Hematopoietic multipotent progenitor cell (in vitro differentiated cells): Measurements from ENCODE around the gene MTG1. TPM values are rescaled to one million over a fixed set of nuclear protein-coding genes. Genes with fewer than 3 reads are reported as not detected.

Experiments used
- DNase-seq, 3 donors: peaks; one replicate each; pipeline ENCODE4 v3.0.0-alpha.2; 2011 to 2015; ENCODE audit warnings: low read depth in 2 of 3, low spot score in 2 of 3
- total RNA-seq: library from RNA; depleted of rRNA; stranded (reverse); fragments of >200 nt; gene quantifications from one replicate; pipeline ENCODE4 v1.2.3, GENCODE V29; 2012

Gene MTG1
- total RNA-seq = 35.8 TPM

- peak; percentile 87 to 89 (median 89) for DNase-seq
Measured at GRCh38 chr10:133394064-133394663, at the start of gene MTG1. Gene MTG1 (plus strand): TSS chr10:133394157. CDS start chr10:133394221, 64 bp downstream.

GRCh38 chr10:133344236-133344635 lies 49.7 kb upstream of the MTG1 start:
- DNase-seq = no peak

GRCh38 chr10:133346413-133346812 lies 47.5 kb upstream of the MTG1 start:
- no peak for DNase-seq

- DNase-seq = no peak
Measured at GRCh38 chr10:133347710-133348517, 46.0 kb upstream of the MTG1 start.

- no peak for DNase-seq
Measured at GRCh38 chr10:133349160-133349568, 44.8 kb upstream of the MTG1 start.

- DNase-seq = no peak
Measured at GRCh38 chr10:133349577-133350011, 44.4 kb upstream of the MTG1 start.

- no peak for DNase-seq
Measured at GRCh38 chr10:133350283-133350949, 43.5 kb upstream of the MTG1 start.

- DNase-seq = no peak
Measured at GRCh38 chr10:133350950-133351329, 43.0 kb upstream of the MTG1 start.

GRCh38 chr10:133351408-133352318 lies 42.3 kb upstream of the MTG1 start:
- no peak for DNase-seq

- no peak for DNase-seq
Measured at GRCh38 chr10:133353202-133353959, 40.6 kb upstream of the MTG1 start.

GRCh38 chr10:133353988-133354605 lies 39.9 kb upstream of the MTG1 start:
- no peak for DNase-seq

GRCh38 chr10:133354672-133355240 lies 39.2 kb upstream of the MTG1 start:
- DNase-seq = no peak

- DNase-seq = no peak
Measured at GRCh38 chr10:133355266-133355665, 38.7 kb upstream of the MTG1 start.

- no peak for DNase-seq
Measured at GRCh38 chr10:133355991-133356390, 38.0 kb upstream of the MTG1 start.

GRCh38 chr10:133356549-133357284 lies 37.2 kb upstream of the MTG1 start:
- DNase-seq = no peak

GRCh38 chr10:133357285-133358161 lies 36.4 kb upstream of the MTG1 start, which contains the start of gene FUOM:
Gene FUOM (minus strand): TSS chr10:133358019. CDS start chr10:133358007, 12 bp downstream.
- peak in 2 of 3 donors; percentile 76 to 83 for DNase-seq
